ENCODE measurements around the gene GNB2.

DNA sequence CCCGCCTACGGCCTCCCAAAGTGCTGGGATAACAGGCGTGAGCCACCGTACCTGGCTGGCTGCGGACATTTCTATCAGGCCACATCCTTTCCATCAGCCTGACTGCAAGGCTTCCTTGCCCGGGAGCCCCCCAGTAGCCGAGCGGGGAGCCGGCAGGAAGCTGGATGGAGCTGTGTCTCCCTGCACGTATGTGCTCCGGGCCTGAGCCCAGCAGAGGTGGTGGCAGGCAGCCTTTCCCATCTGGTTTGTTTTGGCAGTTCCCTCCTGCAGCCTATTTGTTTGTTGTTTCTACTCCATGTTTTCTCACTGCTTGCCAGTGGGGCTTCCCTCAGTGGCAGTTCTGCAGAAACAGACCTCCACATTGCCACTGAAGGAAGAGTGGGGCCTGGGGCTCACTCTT is 37.8 kb downstream of the GNB2 start:
- TF ChIP-seq TAF1 (IDR thresholded peaks at IDR 0.05; ENCODE audit: borderline replicate concordance, insufficient read depth, low read length) (no peak), POLR2AphosphoS5 (IDR thresholded peaks at IDR 0.05; ENCODE audit: low read depth, low read length) (no peak), FOXP2 (optimal IDR thresholded peaks at IDR 0.05; ENCODE audit: borderline replicate concordance, extremely low read depth, extremely low read length, insufficient read depth) (no peak), SIN3A (IDR thresholded peaks at IDR 0.05; ENCODE audit: borderline replicate concordance, insufficient read depth, low read length) (no peak)
- TF ChIP-seq, protein P1, sequence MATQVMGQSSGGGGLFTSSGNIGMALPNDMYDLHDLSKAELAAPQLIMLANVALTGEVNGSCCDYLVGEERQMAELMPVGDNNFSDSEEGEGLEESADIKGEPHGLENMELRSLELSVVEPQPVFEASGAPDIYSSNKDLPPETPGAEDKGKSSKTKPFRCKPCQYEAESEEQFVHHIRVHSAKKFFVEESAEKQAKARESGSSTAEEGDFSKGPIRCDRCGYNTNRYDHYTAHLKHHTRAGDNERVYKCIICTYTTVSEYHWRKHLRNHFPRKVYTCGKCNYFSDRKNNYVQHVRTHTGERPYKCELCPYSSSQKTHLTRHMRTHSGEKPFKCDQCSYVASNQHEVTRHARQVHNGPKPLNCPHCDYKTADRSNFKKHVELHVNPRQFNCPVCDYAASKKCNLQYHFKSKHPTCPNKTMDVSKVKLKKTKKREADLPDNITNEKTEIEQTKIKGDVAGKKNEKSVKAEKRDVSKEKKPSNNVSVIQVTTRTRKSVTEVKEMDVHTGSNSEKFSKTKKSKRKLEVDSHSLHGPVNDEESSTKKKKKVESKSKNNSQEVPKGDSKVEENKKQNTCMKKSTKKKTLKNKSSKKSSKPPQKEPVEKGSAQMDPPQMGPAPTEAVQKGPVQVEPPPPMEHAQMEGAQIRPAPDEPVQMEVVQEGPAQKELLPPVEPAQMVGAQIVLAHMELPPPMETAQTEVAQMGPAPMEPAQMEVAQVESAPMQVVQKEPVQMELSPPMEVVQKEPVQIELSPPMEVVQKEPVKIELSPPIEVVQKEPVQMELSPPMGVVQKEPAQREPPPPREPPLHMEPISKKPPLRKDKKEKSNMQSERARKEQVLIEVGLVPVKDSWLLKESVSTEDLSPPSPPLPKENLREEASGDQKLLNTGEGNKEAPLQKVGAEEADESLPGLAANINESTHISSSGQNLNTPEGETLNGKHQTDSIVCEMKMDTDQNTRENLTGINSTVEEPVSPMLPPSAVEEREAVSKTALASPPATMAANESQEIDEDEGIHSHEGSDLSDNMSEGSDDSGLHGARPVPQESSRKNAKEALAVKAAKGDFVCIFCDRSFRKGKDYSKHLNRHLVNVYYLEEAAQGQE (IDR thresholded peaks at IDR 0.05; ENCODE audit: insufficient read depth in 1 of 2, low read depth in 2 of 2, low read length in 2 of 2) = no peak

All from PFSK-1 (cell line).